ENCODE results near the gene LIPC.

The LIPC gene

DNA sequence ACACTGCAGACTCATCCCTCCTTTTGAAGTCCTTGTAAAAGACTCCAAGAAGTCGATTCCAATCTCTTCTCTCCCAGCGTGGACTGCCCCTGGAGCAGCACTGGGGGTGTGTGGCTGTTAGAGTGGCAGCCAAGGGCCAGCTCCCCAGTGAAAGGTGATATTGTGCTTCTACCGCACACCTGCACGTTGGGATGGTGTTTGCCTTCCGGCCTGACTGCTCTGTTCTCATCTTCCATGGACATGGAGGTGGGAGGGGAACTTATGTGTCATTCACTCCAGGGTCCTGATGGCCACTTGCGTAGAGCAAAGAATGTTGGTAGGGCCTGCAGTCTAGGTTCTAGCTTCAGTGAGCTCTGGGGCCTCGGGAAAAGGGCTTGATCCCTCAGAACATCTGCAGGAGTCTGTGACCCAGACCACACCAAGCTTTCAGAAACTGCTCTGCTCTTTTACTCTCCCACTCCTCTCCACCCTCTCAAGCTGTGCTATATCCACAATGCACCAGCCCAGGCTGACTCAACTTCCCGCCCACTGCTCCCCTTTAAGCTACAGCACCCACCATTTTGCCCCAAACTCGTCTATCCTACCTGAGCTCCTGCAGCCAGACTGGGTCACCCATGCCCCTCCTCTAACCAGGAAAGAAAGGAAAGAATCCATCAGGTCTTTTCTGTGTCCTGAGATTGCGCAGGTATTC, 31.3 kb downstream of the LIPC start:
- H3K4ac ChIP-seq (ENCODE audit: low read length): no peak overlapping the region
- WGBS, 2 donors (ENCODE audit: extremely low coverage in 2 of 2, insufficient read length in 2 of 2, insufficient replicate concordance in 1 of 2): no CpG with 5 or more reads among the region's 10 CpGs
- peak overlapping the region; percentile 49 for H2AFZ ChIP-seq (ENCODE audit: low read length)
- H3K9ac ChIP-seq (ENCODE audit: low read depth, low read length, poor library complexity): no peak overlapping the region
- H4K91ac ChIP-seq (ENCODE audit: low read depth, low read length, poor library complexity): no peak overlapping the region
- no peak overlapping the region for H3K4me3 ChIP-seq (ENCODE audit: low read length in 2 of 2)
- no peak overlapping the region for H3K23ac ChIP-seq (ENCODE audit: low read depth, low read length, poor library complexity)
- H3K36me3 ChIP-seq (replicated peaks in 1 of 2; ENCODE audit: control insufficient read depth in 2 of 2, insufficient read depth in 2 of 2, low read length in 2 of 2): no peaks in the 10 kb centered on the region
- no peaks in the 10 kb centered on the region for H3K27me3 ChIP-seq (ENCODE audit: control insufficient read depth in 3 of 3, insufficient read depth in 3 of 3, low read depth in 1 of 3, low read length in 3 of 3)
- no peak overlapping the region for H4K8ac ChIP-seq (ENCODE audit: low read depth, low read length)
- peak overlapping the region; percentile 18 for H2BK15ac ChIP-seq (ENCODE audit: low read length)
- no peaks in the 10 kb centered on the region for H3K9me3 ChIP-seq (replicated peaks in 1 of 2; ENCODE audit: control insufficient read depth in 2 of 2, insufficient read depth in 1 of 2, low read depth in 1 of 2, low read length in 2 of 2)
- H3K14ac ChIP-seq (ENCODE audit: low read length): peak overlapping the region; percentile 78
- H2BK12ac ChIP-seq (ENCODE audit: low read length): no peak overlapping the region
- no peak for DNase-seq (ENCODE audit: low spot score)
- H3K27ac ChIP-seq (replicated peaks; ENCODE audit: low read length): no peak overlapping the region
- no peaks in the 10 kb centered on the region for H3K79me1 ChIP-seq (ENCODE audit: low read depth, low read length)
- peaks cover 7 to 14% of the 10 kb centered on the region in 2 donors for H3K4me1 ChIP-seq (ENCODE audit: control insufficient read depth in 2 of 2, insufficient read depth in 1 of 2, low read depth in 1 of 2, low read length in 2 of 2)
- H2AK5ac ChIP-seq (ENCODE audit: low read depth, low read length): no peak overlapping the region
- no peak overlapping the region for H3K4me2 ChIP-seq (ENCODE audit: insufficient read depth, low read length, poor library complexity, severe bottlenecking)
- no peak overlapping the region for H2BK120ac ChIP-seq (ENCODE audit: low read depth, low read length)
- H2BK5ac ChIP-seq (ENCODE audit: low read length): no peak overlapping the region
- peak overlapping the region; percentile 13 for H3K18ac ChIP-seq (ENCODE audit: low read length)

GRCh38 chr15:58463815-58464650, 32.2 kb downstream of the LIPC start:
- Histone ChIP-seq H3K79me1 (ENCODE audit: low read depth, low read length) (no peaks in the 10 kb centered on the region), H3K36me3 (replicated peaks in 1 of 2; ENCODE audit: control insufficient read depth in 2 of 2, insufficient read depth in 2 of 2, low read length in 2 of 2) (no peaks in the 10 kb centered on the region), H2BK15ac (ENCODE audit: low read length) (no peak overlapping the region), H2BK12ac (ENCODE audit: low read length) (no peak overlapping the region), H2AK5ac (ENCODE audit: low read depth, low read length) (no peak overlapping the region), H3K27me3 (ENCODE audit: control insufficient read depth in 3 of 3, insufficient read depth in 3 of 3, low read depth in 1 of 3, low read length in 3 of 3) (no peaks in the 10 kb centered on the region), H3K4me3 (ENCODE audit: low read length in 2 of 2) (no peak overlapping the region), H4K91ac (ENCODE audit: low read depth, low read length, poor library complexity) (no peak overlapping the region), H3K27ac (replicated peaks; ENCODE audit: low read length) (no peak overlapping the region), H3K14ac (ENCODE audit: low read length) (no peak overlapping the region), H4K8ac (ENCODE audit: low read depth, low read length) (no peak overlapping the region), H3K4me1 (ENCODE audit: control insufficient read depth in 2 of 2, insufficient read depth in 1 of 2, low read depth in 1 of 2, low read length in 2 of 2) (peaks cover 5 to 7% of the 10 kb centered on the region in 2 donors), H3K9ac (ENCODE audit: low read depth, low read length, poor library complexity) (no peak overlapping the region), H3K4ac (ENCODE audit: low read length) (no peak overlapping the region), H2BK120ac (ENCODE audit: low read depth, low read length) (no peak overlapping the region), H2AFZ (ENCODE audit: low read length) (no peak overlapping the region), H2BK5ac (ENCODE audit: low read length) (no peak overlapping the region), H3K23ac (ENCODE audit: low read depth, low read length, poor library complexity) (no peak overlapping the region), H3K18ac (ENCODE audit: low read length) (no peak overlapping the region), H3K9me3 (replicated peaks in 1 of 2; ENCODE audit: control insufficient read depth in 2 of 2, insufficient read depth in 1 of 2, low read depth in 1 of 2, low read length in 2 of 2) (no peaks in the 10 kb centered on the region), H3K4me2 (ENCODE audit: insufficient read depth, low read length, poor library complexity, severe bottlenecking) (no peak overlapping the region)
- no CpG with 5 or more reads among the region's 6 CpGs for WGBS, 2 donors (ENCODE audit: extremely low coverage in 2 of 2, insufficient read length in 2 of 2, insufficient replicate concordance in 1 of 2)
- DNase-seq (ENCODE audit: low spot score): no peak

DNA sequence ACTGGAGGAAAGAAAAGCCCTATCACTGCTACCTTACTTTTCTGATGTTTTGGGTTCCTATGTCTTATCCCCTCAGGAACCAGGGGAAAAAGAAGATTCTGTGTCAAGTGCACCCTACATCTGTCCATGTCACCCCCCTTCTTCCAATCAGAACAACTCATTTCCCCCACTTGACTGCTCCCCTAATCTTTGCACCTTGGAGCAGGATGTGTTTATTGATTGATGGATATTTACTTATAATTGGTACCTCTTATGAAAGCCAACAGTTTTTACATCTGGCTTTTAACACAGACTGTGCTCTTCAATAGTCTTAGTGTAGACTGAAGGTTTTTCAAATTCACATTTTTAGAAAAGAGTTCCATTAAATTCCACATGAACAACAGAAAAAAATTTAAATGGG, 33.3 kb downstream of the LIPC start:
- Histone ChIP-seq H2BK15ac (ENCODE audit: low read length) (no peak overlapping the region), H3K27ac (replicated peaks; ENCODE audit: low read length) (no peak overlapping the region), H3K9ac (ENCODE audit: low read depth, low read length, poor library complexity) (no peak overlapping the region), H3K23ac (ENCODE audit: low read depth, low read length, poor library complexity) (no peak overlapping the region), H4K91ac (ENCODE audit: low read depth, low read length, poor library complexity) (no peak overlapping the region), H3K4me2 (ENCODE audit: insufficient read depth, low read length, poor library complexity, severe bottlenecking) (no peak overlapping the region), H3K18ac (ENCODE audit: low read length) (no peak overlapping the region), H3K9me3 (replicated peaks in 1 of 2; ENCODE audit: control insufficient read depth in 2 of 2, insufficient read depth in 1 of 2, low read depth in 1 of 2, low read length in 2 of 2) (no peaks in the 10 kb centered on the region), H2BK5ac (ENCODE audit: low read length) (no peak overlapping the region), H3K36me3 (replicated peaks in 1 of 2; ENCODE audit: control insufficient read depth in 2 of 2, insufficient read depth in 2 of 2, low read length in 2 of 2) (no peaks in the 10 kb centered on the region), H3K4me1 (ENCODE audit: control insufficient read depth in 2 of 2, insufficient read depth in 1 of 2, low read depth in 1 of 2, low read length in 2 of 2) (peaks cover 2 to 16% of the 10 kb centered on the region in 2 donors), H3K4ac (ENCODE audit: low read length) (no peak overlapping the region), H2AK5ac (ENCODE audit: low read depth, low read length) (no peak overlapping the region), H2BK120ac (ENCODE audit: low read depth, low read length) (no peak overlapping the region), H2AFZ (ENCODE audit: low read length) (no peak overlapping the region), H2BK12ac (ENCODE audit: low read length) (no peak overlapping the region), H3K27me3 (ENCODE audit: control insufficient read depth in 3 of 3, insufficient read depth in 3 of 3, low read depth in 1 of 3, low read length in 3 of 3) (no peaks in the 10 kb centered on the region), H3K79me1 (ENCODE audit: low read depth, low read length) (no peaks in the 10 kb centered on the region), H3K14ac (ENCODE audit: low read length) (no peak overlapping the region), H3K4me3 (ENCODE audit: low read length in 2 of 2) (no peak overlapping the region), H4K8ac (ENCODE audit: low read depth, low read length) (no peak overlapping the region)
- no peak for DNase-seq (ENCODE audit: low spot score)

DNA sequence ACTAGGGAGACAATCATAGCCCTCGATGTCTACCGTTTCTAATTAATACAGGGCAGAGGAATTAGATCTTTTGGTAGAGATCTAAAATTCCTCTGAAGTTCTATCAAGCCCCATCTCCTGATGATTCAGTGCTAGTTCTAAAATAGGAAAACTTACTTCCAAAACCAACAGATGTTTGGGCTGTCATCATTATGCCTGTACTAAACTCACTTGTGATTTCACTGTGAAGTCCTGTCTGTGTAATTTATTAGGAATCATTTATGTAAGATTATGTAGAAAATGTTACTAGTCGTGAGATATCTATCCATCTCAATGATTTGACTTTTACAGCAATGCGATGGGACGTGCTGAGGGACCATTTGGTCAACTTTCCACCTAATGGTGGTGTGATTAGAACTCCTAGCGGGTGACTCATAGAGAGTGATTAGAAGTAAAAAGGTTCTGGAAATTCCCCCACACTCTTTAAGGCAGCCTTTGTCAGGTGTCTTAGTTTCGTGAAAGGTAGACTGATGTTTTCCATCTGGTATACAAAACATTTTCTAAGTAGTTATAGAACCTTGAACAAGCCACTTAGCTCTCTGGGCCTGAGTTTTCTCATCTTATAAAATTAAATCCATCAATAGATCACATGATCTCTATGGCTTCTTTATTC, 34.2 kb downstream of the LIPC start:
- DNase-seq (ENCODE audit: low spot score): no peak
- Histone ChIP-seq H3K9ac (ENCODE audit: low read depth, low read length, poor library complexity) (no peak overlapping the region), H3K9me3 (replicated peaks in 1 of 2; ENCODE audit: control insufficient read depth in 2 of 2, insufficient read depth in 1 of 2, low read depth in 1 of 2, low read length in 2 of 2) (no peaks in the 10 kb centered on the region), H3K4ac (ENCODE audit: low read length) (no peak overlapping the region), H3K23ac (ENCODE audit: low read depth, low read length, poor library complexity) (no peak overlapping the region), H3K36me3 (replicated peaks in 1 of 2; ENCODE audit: control insufficient read depth in 2 of 2, insufficient read depth in 2 of 2, low read length in 2 of 2) (no peaks in the 10 kb centered on the region), H3K4me3 (ENCODE audit: low read length in 2 of 2) (no peak overlapping the region), H3K79me1 (ENCODE audit: low read depth, low read length) (no peaks in the 10 kb centered on the region), H2BK5ac (ENCODE audit: low read length) (no peak overlapping the region), H2BK15ac (ENCODE audit: low read length) (no peak overlapping the region), H2BK120ac (ENCODE audit: low read depth, low read length) (no peak overlapping the region), H3K14ac (ENCODE audit: low read length) (no peak overlapping the region), H3K4me1 (ENCODE audit: control insufficient read depth in 2 of 2, insufficient read depth in 1 of 2, low read depth in 1 of 2, low read length in 2 of 2) (peaks cover 2 to 16% of the 10 kb centered on the region in 2 donors), H4K91ac (ENCODE audit: low read depth, low read length, poor library complexity) (no peak overlapping the region), H3K4me2 (ENCODE audit: insufficient read depth, low read length, poor library complexity, severe bottlenecking) (no peak overlapping the region), H3K18ac (ENCODE audit: low read length) (no peak overlapping the region), H3K27ac (replicated peaks; ENCODE audit: low read length) (no peak overlapping the region), H2AK5ac (ENCODE audit: low read depth, low read length) (no peak overlapping the region), H4K8ac (ENCODE audit: low read depth, low read length) (no peak overlapping the region), H2BK12ac (ENCODE audit: low read length) (no peak overlapping the region), H2AFZ (ENCODE audit: low read length) (no peak overlapping the region), H3K27me3 (ENCODE audit: control insufficient read depth in 3 of 3, insufficient read depth in 3 of 3, low read depth in 1 of 3, low read length in 3 of 3) (no peaks in the 10 kb centered on the region)
- no CpG with 5 or more reads among the region's 7 CpGs for WGBS, 2 donors (ENCODE audit: extremely low coverage in 2 of 2, insufficient read length in 2 of 2, insufficient replicate concordance in 1 of 2)

Data from neuronal stem cell (in vitro differentiated cells).